Central memory CD8-positive, alpha-beta T cell (primary cell): ENCODE results near the gene SEC61A1.

ENCODE experiments used
- ATAC-seq: fragments of 150-1000 bp; cut with Tn5 transposase; replicated peaks from 2 replicates; pipeline ENCODE4 v1.10.0; 2022; ENCODE audit warnings: mild to moderate bottlenecking, moderate FRiP score, moderate number of reproducible peaks; ENCODE audit not compliant: poor library complexity, severe bottlenecking; ENCODE audit errors: extremely low read depth
- DNase-seq, 2 donors: peaks; one replicate each; pipeline ENCODE4 v3.0.0; 2021; ENCODE audit warnings: low spot score in 2 of 2
- H3K27ac Mint-ChIP-seq: one replicate; pipeline ENCODE4 v1.8.0; 2022; ENCODE audit warnings: low read depth, mild to moderate bottlenecking, moderate library complexity, mixed read lengths
- H3K27me3 Mint-ChIP-seq: one replicate; pipeline ENCODE4 v1.8.0; 2022; ENCODE audit warnings: mixed read lengths
- H3K36me3 Mint-ChIP-seq: one replicate; pipeline ENCODE4 v1.8.0; 2022; ENCODE audit warnings: mild to moderate bottlenecking, moderate library complexity, mixed read lengths; ENCODE audit not compliant: insufficient read depth
- H3K4me1 Mint-ChIP-seq: one replicate; pipeline ENCODE4 v1.8.0; 2022; ENCODE audit warnings: mixed read lengths
- H3K4me3 Mint-ChIP-seq: one replicate; pipeline ENCODE4 v1.8.0; 2022; ENCODE audit warnings: mild to moderate bottlenecking, moderate library complexity, mixed read lengths
- H3K9me3 Mint-ChIP-seq: one replicate; pipeline ENCODE4 v1.8.0; 2022; ENCODE audit warnings: mixed read lengths

Gene SEC61A1

DNA sequence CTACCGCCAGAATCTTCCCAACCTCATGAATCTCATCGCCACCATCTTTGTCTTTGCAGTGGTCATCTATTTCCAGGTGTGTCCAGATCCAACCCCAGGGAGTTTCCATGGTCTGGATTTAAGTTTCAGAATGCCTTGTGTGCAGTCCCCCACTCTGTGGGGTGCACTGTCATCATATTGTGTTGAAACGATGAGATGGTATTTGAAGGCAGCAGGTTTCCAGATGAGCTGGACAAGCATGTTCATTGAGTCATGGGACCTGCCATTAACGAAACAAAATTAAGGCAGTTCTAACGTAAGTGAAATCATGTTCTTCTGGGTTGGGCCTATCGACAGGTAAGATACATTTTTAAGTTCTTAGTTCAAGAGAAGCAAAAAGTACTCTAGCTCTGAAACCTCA lies 12.7 kb downstream of the SEC61A1 start:
- peak overlapping the region; percentile 25 for H3K4me3 Mint-ChIP-seq
- no peak for DNase-seq
- no peak overlapping the region for H3K27ac Mint-ChIP-seq
- H3K9me3 Mint-ChIP-seq = no peaks in the 10 kb centered on the region
- no peak for ATAC-seq
- peaks cover 90% of the 10 kb centered on the region for H3K36me3 Mint-ChIP-seq
- no peaks in the 10 kb centered on the region for H3K27me3 Mint-ChIP-seq
- H3K4me1 Mint-ChIP-seq = peaks cover 28% of the 10 kb centered on the region

DNA sequence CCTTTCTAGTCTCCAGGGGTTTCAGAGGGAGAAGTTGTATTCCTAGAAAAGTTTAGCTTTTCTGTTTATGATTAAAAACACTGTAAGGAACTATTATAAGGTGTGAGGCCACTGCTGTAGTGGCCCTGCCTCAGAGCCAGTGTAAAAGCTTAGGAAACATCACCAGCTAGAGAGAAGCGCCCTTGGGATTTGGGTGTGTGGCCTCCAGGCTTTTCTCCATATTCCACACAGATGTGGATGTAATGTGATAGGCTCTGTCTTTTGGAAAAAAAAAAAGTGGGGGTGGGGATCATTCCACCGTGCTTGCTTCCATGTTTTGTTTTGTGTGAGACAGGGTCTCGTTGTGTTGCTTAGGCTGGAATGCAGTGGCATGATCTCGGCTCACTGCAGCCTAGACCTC lies 13.9 kb downstream of the SEC61A1 start:
- ATAC-seq (no peak), DNase-seq (no peak)
- no peak overlapping the region for H3K4me3 Mint-ChIP-seq
- H3K4me1 Mint-ChIP-seq = peaks cover 26% of the 10 kb centered on the region
- H3K27ac Mint-ChIP-seq = no peak overlapping the region
- H3K9me3 Mint-ChIP-seq = no peaks in the 10 kb centered on the region
- peaks cover 86% of the 10 kb centered on the region for H3K36me3 Mint-ChIP-seq
- H3K27me3 Mint-ChIP-seq = no peaks in the 10 kb centered on the region

DNA sequence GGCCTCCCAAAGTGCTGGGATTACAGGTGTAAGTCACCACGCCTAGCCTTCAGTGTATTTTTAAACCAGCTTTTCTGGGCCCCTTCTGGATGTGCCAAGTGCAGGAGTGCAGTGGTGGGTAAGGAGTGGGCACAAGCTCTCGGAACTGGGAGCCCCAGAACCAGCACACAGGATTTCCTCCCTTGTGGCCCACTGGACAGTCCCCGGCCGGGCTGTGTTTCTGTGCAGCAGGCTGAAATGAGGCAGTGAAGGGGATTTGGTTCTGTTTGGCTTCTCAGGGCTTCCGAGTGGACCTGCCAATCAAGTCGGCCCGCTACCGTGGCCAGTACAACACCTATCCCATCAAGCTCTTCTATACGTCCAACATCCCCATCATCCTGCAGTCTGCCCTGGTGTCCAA lies 14.4 kb downstream of the SEC61A1 start:
- Mint-ChIP-seq H3K4me1 (peaks cover 21% of the 10 kb centered on the region), H3K27ac (no peak overlapping the region), H3K4me3 (no peak overlapping the region), H3K27me3 (no peaks in the 10 kb centered on the region), H3K9me3 (no peaks in the 10 kb centered on the region), H3K36me3 (peaks cover 86% of the 10 kb centered on the region)
- no peak for DNase-seq
- ATAC-seq = no peak

DNA sequence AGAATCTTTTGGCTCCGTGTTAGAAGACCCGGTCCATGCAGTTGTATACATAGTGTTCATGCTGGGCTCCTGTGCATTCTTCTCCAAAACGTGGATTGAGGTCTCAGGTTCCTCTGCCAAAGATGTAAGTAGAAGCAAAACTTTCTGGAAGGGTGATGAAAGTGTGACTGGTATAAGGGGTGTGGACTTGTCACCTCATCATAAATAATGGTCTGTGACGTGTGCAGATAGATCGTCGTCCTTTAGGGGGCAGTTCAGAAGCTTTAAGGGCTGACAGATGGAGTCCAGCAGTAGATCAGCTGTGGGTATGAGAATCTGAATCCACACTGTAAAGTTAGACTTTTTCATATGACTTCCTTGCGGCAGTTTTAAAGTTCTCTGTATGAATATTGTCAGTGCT lies 15.3 kb downstream of the SEC61A1 start:
- ATAC-seq (no peak), DNase-seq (no peak)
- H3K27ac Mint-ChIP-seq = no peak overlapping the region
- peaks cover 83% of the 10 kb centered on the region for H3K36me3 Mint-ChIP-seq
- no peak overlapping the region for H3K4me3 Mint-ChIP-seq
- H3K9me3 Mint-ChIP-seq = no peaks in the 10 kb centered on the region
- H3K27me3 Mint-ChIP-seq = no peaks in the 10 kb centered on the region
- peaks cover 13% of the 10 kb centered on the region for H3K4me1 Mint-ChIP-seq

DNA sequence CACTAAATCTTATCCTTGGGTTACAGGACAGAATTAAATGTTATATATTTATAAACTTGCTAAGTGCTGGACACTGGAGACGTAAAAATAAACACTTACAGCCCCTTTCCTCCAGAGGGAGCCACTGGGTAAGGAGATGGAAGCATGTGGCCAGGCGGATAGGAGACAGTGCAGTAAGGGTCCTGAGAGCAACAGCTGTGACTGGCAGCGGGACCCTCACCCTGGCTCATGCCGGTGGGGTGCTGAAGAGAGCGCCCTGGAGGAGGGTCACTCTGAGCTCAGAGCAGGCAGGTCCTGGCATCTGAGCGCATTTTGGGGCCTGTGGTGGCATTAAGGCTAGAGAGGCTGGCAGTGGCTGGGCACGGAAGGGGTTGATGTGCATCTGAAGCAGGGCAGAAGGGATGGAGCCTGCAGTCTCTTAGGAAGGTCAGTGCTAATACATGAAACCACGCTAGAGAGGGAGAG lies 16.0 kb downstream of the SEC61A1 start:
- Mint-ChIP-seq H3K4me1 (peaks cover 12% of the 10 kb centered on the region), H3K36me3 (peaks cover 78% of the 10 kb centered on the region), H3K4me3 (peak overlapping the region; percentile 30), H3K27ac (peak overlapping the region; percentile 32), H3K9me3 (no peaks in the 10 kb centered on the region), H3K27me3 (no peaks in the 10 kb centered on the region)
- ATAC-seq = no peak
- DNase-seq = no peak

DNA sequence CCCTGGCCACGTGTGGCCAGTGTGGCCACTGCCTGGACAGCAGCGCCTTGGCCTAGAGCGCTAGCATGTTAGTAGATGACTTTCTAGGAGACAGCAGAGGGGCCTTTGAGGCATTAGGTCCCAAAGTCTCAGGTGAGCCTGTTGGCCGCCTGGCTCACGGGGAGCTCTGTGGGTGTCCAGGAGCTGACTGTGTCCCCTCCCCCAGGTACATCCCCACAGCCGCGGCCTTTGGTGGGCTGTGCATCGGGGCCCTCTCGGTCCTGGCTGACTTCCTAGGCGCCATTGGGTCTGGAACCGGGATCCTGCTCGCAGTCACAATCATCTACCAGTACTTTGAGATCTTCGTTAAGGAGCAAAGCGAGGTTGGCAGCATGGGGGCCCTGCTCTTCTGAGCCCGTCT lies 17.0 kb downstream of the SEC61A1 start:
- no peak for ATAC-seq
- H3K27me3 Mint-ChIP-seq = no peaks in the 10 kb centered on the region
- H3K9me3 Mint-ChIP-seq = no peaks in the 10 kb centered on the region
- DNase-seq = no peak
- H3K4me1 Mint-ChIP-seq = peaks cover 7% of the 10 kb centered on the region
- H3K4me3 Mint-ChIP-seq = no peak overlapping the region
- H3K36me3 Mint-ChIP-seq = peaks cover 72% of the 10 kb centered on the region
- no peak overlapping the region for H3K27ac Mint-ChIP-seq

DNA sequence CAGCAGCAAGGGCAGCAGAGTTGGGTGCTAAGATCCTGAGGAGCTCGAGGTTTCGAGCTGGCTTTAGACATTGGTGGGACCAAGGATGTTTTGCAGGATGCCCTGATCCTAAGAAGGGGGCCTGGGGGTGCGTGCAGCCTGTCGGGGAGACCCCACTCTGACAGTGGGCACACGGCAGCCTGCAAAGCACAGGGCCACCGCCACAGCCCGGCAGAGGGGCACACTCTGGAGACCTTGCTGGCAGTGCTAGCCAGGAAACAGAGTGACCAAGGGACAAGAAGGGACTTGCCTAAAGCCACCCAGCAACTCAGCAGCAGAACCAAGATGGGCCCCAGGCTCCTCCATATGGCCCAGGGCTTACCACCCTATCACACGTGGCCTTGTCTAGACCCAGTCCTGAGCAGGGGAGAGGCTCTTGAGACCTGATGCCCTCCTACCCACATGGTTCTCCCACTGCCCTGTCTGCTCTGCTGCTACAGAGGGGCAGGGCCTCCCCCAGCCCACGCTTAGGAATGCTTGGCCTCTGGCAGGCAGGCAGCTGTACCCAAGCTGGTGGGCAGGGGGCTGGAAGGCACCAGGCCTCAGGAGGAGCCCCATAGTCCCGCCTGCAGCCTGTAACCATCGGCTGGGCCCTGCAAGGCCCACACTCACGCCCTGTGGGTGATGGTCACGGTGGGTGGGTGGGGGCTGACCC lies 18.8 kb downstream of the SEC61A1 start:
- DNase-seq = peak in 1 of 2 donors; percentile 3
- Mint-ChIP-seq H3K4me1 (peaks cover 7% of the 10 kb centered on the region), H3K27me3 (no peaks in the 10 kb centered on the region), H3K9me3 (no peaks in the 10 kb centered on the region), H3K36me3 (peaks cover 56% of the 10 kb centered on the region), H3K4me3 (no peak overlapping the region), H3K27ac (no peak overlapping the region)
- ATAC-seq = no peak

DNA sequence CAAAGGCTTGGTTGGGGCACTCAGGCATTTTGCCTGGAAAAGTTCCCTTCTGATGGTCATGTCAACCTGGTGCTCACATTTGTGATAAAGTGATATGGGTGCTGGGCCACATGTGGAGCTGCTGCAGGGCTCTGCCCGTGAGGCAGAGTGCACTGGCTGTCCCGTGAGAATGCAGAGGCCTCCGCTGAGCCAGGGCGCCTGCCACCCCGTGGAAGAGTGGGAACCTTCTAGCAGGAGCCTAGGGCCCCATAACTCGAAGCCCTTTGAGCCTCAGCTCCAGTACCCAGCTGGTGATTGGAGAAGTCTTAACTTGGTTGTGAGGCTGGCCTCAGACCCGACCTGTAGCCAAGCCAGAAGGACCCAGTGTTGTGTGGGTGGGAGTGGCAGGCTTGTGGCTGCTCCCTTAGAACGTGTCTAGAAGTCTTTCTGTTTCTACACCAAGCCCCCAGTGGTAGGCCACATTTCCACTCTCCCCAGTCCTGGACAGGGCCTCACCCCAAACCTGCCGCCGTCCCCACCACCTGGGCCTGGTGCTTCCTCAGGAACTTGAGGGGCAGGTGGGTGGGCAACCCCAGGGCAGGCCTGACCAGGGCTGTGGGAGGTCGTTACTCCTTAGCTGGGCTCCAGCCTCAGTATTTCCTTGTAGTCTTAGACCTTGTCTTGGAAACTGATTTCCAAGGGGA lies 19.7 kb downstream of the SEC61A1 start:
- ATAC-seq (no peak), DNase-seq (peak in 1 of 2 donors; percentile 6)
- H3K9me3 Mint-ChIP-seq = no peaks in the 10 kb centered on the region
- no peak overlapping the region for H3K4me3 Mint-ChIP-seq
- H3K27me3 Mint-ChIP-seq = no peaks in the 10 kb centered on the region
- H3K36me3 Mint-ChIP-seq = peaks cover 47% of the 10 kb centered on the region
- H3K27ac Mint-ChIP-seq = no peak overlapping the region
- peaks cover 7% of the 10 kb centered on the region for H3K4me1 Mint-ChIP-seq

DNA sequence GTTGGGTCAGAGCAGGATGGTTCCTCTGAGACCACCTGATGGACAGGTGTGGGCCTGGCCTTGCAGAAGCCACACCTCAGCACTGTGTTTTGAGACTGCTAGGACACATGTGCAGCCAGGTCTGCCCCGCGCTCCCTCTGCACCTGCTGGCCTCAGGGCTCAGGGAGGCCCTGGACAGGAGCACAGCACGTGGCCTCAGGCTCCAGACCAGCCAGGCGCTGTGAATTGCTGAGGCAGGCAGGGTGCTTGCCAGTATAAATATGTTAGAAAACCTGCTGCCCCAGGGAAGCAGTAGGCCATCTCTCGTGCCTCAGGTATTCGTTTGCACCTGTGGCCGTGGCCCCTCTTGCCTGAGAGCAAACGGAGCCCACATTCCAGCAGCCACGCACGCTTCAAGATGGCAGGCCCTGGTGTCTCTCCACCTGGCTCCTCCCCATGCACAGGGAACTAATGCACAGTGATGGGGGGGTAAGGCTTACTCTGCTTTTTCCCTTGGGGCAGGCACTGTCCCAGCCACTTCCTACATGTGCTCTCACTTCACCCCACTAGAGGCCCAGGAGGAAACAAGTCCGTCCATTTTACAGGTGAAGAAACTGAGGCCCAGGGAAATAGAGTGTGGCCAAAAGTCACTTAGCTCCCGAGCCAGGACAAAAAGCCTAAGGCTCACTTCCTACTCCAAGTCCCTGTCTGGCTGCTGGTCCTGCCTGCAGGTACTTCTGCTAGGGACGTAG lies 20.4 kb downstream of the SEC61A1 start:
- peaks cover 40% of the 10 kb centered on the region for H3K36me3 Mint-ChIP-seq
- no peak overlapping the region for H3K27ac Mint-ChIP-seq
- ATAC-seq (no peak), DNase-seq (no peak)
- H3K4me1 Mint-ChIP-seq = peaks cover 7% of the 10 kb centered on the region
- no peak overlapping the region for H3K4me3 Mint-ChIP-seq
- no peaks in the 10 kb centered on the region for H3K9me3 Mint-ChIP-seq
- H3K27me3 Mint-ChIP-seq = no peaks in the 10 kb centered on the region

DNA sequence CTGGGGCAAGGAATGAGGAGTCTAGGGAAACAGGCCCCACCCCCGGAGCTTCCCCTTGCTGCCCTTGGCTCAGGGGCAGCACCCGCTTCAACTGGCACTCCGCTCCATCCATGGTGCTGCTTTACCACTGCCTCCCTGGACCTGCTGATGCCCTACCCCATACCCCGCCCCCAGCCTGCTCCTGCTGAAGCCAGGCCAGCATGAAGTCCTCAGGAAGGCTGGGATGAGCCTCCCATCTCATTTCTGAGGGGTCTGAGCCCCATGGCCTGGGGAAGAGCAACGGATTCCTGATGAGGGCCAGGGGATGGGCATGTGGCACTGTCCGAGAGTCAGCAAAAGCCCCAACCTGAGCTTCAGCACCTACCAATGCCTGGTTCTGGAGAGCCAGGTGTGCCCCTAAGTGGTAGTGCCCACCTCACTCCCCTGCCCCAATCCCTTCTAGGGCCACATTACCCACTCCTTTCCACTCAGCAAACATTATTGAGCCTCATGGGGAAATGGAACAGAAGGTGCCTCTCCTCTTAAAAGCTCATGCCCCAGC lies 21.0 kb downstream of the SEC61A1 start:
- Mint-ChIP-seq H3K36me3 (peaks cover 36% of the 10 kb centered on the region), H3K9me3 (no peaks in the 10 kb centered on the region), H3K27ac (no peak overlapping the region), H3K4me3 (no peak overlapping the region), H3K27me3 (no peaks in the 10 kb centered on the region), H3K4me1 (peaks cover 4% of the 10 kb centered on the region)
- ATAC-seq (no peak), DNase-seq (no peak)

DNA sequence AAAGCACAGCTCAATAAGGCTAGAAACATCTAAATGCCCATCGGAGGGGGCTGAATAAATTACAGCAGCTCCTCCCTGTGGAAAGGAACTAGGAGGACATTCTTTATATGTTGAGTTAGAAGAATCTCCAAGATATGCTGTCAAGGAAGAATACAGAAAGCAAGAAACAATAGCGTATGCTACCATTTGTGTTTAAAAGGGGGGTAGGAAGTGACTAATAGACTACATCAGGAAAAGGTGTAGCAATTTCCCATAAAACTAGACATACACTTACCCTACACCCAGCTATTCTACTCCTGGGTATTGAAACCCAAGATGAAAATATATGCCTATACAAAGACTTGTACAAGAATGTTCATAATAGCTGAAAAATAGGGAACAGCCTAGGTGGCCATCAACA lies 21.6 kb downstream of the SEC61A1 start:
- H3K36me3 Mint-ChIP-seq = peaks cover 34% of the 10 kb centered on the region
- H3K27ac Mint-ChIP-seq = no peak overlapping the region
- no peak overlapping the region for H3K4me3 Mint-ChIP-seq
- no peaks in the 10 kb centered on the region for H3K27me3 Mint-ChIP-seq
- H3K9me3 Mint-ChIP-seq = no peaks in the 10 kb centered on the region
- no peak for DNase-seq
- no peak for ATAC-seq
- H3K4me1 Mint-ChIP-seq = no peaks in the 10 kb centered on the region

DNA sequence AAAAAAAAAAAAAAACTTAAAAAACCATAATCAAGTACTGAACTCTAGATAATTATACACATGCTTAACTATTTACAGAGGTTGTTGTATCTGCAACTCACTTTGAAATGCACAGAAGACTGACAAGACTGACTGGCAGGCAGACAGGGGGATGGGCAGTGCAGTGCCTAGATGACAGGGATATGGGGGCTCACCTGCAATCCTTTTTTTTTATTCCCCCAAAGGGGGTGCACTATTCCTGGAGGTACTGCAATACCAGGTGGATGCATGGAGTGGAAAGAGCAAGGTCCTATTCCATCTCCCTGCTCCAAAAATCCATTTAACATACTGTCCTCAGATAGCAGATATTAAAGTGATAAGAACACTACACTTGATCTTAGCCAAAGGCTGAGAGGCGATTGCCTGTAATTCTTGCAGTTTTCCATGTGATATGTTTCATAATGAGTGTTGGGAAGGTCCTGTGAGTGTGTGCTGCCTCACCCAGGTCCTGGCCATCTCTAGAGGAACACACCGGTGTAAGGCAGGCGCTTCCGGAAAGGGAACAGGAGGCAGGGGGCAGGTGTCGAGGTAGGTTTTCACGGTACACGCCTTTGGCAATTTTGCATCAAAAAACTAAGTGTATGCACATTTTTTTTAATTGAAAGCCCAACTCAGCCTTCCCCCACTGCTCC lies 22.7 kb downstream of the SEC61A1 start:
- H3K36me3 Mint-ChIP-seq = peaks cover 25% of the 10 kb centered on the region
- H3K9me3 Mint-ChIP-seq = no peaks in the 10 kb centered on the region
- no peaks in the 10 kb centered on the region for H3K4me1 Mint-ChIP-seq
- ATAC-seq = no peak
- no peak for DNase-seq
- no peaks in the 10 kb centered on the region for H3K27me3 Mint-ChIP-seq
- peak overlapping the region; percentile 58 for H3K4me3 Mint-ChIP-seq
- H3K27ac Mint-ChIP-seq = no peak overlapping the region
